GM12892 (cell line): ENCODE measurements around the gene HNRNPM.

Source experiments
- POLR2A ChIP-seq: IDR thresholded peaks from 2 replicates; pipeline ENCODE4 v1.6.1; 2011; ENCODE audit warnings: low read depth, low read length, control low read depth
- POLR2AphosphoS5 ChIP-seq: IDR thresholded peaks from 2 replicates; pipeline ENCODE4 v1.6.1; 2011; ENCODE audit warnings: low read depth, low read length, control low read depth

DNA sequence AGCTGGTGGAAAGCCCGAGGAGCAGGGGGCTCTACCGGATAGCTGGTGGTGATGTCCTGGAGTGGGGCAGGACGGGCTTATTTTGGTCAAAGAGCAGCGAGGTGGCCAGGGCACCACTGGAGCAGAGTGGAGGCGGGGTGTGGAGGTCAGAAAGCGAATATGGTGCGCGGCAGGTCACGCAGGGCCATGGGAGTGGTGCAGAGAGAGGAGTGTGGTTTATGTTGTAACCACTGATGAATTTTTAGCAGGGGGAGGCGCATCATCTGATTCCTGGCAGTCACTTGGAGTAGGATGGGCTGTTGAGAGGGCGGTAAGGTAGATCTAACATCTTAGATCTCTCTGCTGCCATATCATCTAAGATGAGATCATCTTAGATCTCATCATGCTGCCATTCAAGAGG, 70.5 kb downstream of the HNRNPM start:
- TF ChIP-seq POLR2AphosphoS5: no peak
- no peak for TF ChIP-seq POLR2A
